Nucleus accumbens (tissue), 56 donors: Measurements from ENCODE around the gene ZNF165.
"Not testable (repeated sequence)": the region's sequence is repeated elsewhere in the genome, so short reads cannot be mapped to it uniquely, and the experiment has no call there.

ENCODE experiments used
- DNase-seq, 56 donors: peaks; one replicate each; lab custom pipeline; 2025; lab: John Stamatoyannopoulos, UW

The ZNF165 gene

DNA sequence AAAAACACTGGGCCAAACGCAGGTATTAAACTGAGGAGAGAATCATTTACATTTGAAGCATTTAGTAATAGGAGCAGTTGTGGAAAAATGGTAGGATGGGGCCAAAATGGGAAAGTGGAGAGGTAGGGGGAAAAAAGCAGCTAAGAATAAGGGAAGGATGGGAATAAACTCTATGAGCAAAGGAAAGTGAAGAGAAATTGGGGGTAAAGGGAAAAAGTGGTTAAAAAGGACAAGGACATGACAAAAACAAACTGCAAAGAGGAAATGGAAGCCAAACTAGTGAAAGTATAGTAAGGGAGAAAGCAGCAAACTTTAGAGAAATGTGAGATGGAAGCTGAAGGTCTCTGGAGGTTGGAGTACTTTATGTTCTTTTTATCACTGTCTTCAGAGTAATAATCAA is 37.8 kb downstream of the ZNF165 start:
- DNase-seq = no peak

DNA sequence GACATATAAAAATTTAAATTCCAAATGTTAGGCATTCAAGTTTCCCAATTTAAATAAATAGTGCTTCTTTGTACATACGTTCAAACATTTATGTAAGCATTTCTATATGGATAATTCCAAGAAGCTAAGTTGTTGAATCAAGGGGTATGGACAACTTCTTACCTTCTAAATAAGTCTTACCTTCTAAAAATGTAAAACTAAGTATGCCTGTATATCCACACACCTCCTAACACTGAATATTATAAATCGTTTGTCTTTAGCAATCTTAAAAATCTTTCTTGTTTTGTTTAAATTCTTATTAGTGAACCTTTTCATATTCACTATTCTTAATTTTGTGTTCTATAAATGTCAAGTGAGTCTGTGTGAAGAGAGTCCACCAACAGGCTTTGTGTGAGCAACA is 41.5 kb downstream of the ZNF165 start:
- no peak for DNase-seq

DNA sequence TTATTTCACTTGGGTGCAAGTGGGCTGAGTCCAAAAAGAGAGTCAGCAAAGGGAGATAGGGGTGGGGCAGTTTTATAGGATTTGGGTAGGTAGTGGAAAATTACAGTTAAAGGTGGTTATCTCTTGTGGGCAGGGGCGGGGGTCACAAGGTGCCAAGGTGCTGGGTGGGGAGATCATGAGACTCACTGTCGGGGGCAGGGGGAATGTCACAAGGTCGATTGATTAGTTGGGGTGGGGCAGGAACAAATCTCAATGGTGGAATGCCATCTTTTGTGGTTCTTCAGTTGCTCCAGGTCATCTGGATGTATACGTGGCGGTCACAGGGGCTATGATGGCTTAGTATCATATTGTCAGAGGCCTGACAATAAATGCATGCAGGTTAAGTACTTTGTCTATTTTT is 41.9 kb downstream of the ZNF165 start:
- not testable (repeated sequence) for DNase-seq

- DNase-seq = peak in 53 of 56 donors; percentile 13 to 84 (median 60)
Observed at GRCh38 chr6:28124350-28124970, 44.1 kb downstream of the ZNF165 start, which contains the start of gene ZSCAN16. Gene ZSCAN16 (plus strand): TSS chr6:28124609. CDS start chr6:28125444, 835 bp downstream.

GRCh38 chr6:28124971-28125353 is 44.6 kb downstream of the ZNF165 start:
- DNase-seq = no peak

GRCh38 chr6:28125401-28125800 is 45.0 kb downstream of the ZNF165 start:
- DNase-seq = no peak

- DNase-seq = peak in 3 of 56 donors; percentile 0 to 1 (median 0)
Observed at GRCh38 chr6:28134015-28134414, 53.6 kb downstream of the ZNF165 start.

GRCh38 chr6:28134716-28135115 is 54.3 kb downstream of the ZNF165 start:
- no peak for DNase-seq

DNA sequence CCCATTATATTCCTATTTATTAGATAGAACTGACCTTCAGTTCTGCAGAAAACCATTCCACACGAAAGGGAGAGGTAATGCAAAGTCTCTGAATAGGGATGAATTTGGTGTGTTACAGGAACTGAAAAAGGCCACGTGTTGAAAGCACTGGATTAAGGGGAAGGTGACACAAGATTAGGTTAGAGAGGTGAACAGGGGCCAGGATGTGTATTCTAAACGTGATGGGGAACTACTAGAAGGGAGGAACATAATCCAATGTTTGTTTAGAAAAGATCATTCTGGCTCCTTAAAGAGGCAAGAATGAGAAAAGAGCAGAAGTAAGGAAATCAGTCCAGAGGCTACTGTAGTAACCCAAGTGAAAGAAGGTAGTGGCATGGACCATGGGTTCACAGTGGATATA is 55.0 kb downstream of the ZNF165 start:
- no peak for DNase-seq

GRCh38 chr6:28136585-28137504 is 56.5 kb downstream of the ZNF165 start:
- peak in 55 of 56 donors; percentile 43 to 92 (median 79) for DNase-seq

DNA sequence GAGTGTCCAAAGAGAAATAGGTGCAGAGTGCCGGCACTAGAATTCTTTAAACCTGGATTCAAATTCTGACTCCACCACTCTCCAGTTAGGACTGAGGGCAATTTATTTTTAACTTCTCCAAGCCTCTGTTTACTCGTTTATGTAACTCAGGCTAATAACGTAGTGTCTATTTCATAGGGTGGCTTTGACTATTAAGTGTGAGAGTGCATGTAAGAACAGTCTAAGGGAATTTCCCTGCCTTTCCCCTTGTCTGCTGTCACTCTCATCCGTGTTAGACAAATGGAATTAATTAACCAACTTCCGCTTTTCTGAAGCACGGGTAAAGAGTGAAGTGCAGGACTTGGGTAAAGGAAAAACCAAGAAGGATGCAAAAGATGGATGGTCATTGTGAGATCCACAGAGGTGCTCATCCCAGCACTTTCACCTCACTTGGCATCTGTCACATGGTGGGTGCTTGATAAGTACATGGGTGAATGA is 57.2 kb downstream of the ZNF165 start:
- peak in 1 of 56 donors; percentile 4 for DNase-seq
